Measurements from ENCODE around the gene MPHOSPH9. TPM values are rescaled to one million over a fixed set of nuclear protein-coding genes. Genes with fewer than 3 reads are reported as not detected.
"Not testable (repeated sequence)": the region's sequence is repeated elsewhere in the genome, so short reads cannot be mapped to it uniquely, and the experiment has no call there.

The MPHOSPH9 gene
- total RNA-seq, 4 donors from 2014 or later: 21.3 to 124 (median 75.1) TPM

DNA sequence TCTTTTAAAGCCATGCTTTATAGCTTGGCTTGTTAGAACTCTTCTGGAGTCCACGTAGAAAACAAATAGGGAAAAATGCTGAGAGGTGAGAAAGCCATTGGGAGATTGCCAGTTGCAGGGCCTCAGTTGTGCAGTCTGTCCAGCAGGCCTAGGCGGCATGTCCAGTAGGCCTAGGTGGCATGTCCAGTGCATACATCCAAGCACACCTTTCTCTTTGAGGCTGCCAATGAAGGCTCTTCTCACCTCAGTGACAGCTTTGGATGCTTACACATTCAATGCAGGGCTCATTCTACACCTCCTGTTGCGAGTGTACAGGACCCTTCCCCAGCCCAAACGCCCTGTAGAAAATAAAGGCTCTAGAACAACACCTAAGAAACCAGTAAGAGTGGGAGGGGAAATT, 25.7 kb upstream of the MPHOSPH9 start:
- intact Hi-C loops (cut with DNase I; ENCODE audit: low total_unique reads): no loop called here
- H3K4me3 ChIP-seq: no peak overlapping the region
- no peaks in the 10 kb centered on the region for H3K9me3 ChIP-seq
- no peak for TF ChIP-seq CTCF (IDR thresholded peaks at IDR 0.05)
- TF ChIP-seq POLR2A (IDR thresholded peaks at IDR 0.05): no peak
- DNase-seq: no peak
- no peak overlapping the region for H3K27ac ChIP-seq
- peaks cover 0 to 3% of the 10 kb centered on the region in 2 donors for H3K4me1 ChIP-seq
- no peaks in the 10 kb centered on the region for H3K36me3 ChIP-seq
- no peaks in the 10 kb centered on the region for H3K27me3 ChIP-seq

DNA sequence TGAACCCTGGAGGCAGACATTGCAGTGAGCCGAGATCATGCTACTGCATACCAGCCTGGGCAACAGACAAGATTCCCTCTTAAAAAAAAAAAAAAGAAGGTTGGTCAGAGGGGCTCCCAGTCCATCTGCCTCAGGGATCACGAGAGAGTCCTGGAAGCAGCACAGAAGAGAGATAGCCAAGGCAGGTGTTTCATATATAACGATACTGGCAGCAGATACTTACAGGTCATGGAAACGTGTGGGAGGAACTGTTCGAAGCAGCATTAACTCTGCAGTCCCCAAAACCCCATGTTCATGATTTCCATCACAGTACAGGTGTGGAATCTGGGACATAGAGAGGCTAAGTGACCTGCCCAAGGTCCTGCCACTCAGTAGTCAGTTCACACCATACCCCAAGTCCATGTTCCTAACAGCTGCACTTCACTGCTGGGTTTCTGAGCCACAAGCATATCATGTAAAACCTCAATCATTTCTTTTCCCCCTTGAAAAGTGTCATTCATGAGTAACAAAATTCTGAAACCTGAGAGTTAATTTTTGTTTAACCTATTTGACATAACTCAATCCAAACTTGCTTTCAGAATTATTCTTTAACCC, 22.0 kb upstream of the MPHOSPH9 start:
- TF ChIP-seq CTCF (IDR thresholded peaks at IDR 0.05) (no peak), POLR2A (IDR thresholded peaks at IDR 0.05) (no peak)
- peak overlapping the region; percentile 20 to 51 for H3K27ac ChIP-seq
- H3K9me3 ChIP-seq: no peaks in the 10 kb centered on the region
- no peak overlapping the region for H3K4me3 ChIP-seq
- peaks cover 3 to 10% of the 10 kb centered on the region in 2 donors for H3K4me1 ChIP-seq
- H3K27me3 ChIP-seq: no peaks in the 10 kb centered on the region
- intact Hi-C loops (cut with DNase I; ENCODE audit: low total_unique reads): no loop called here
- H3K36me3 ChIP-seq: no peaks in the 10 kb centered on the region
- no peak for DNase-seq

DNA sequence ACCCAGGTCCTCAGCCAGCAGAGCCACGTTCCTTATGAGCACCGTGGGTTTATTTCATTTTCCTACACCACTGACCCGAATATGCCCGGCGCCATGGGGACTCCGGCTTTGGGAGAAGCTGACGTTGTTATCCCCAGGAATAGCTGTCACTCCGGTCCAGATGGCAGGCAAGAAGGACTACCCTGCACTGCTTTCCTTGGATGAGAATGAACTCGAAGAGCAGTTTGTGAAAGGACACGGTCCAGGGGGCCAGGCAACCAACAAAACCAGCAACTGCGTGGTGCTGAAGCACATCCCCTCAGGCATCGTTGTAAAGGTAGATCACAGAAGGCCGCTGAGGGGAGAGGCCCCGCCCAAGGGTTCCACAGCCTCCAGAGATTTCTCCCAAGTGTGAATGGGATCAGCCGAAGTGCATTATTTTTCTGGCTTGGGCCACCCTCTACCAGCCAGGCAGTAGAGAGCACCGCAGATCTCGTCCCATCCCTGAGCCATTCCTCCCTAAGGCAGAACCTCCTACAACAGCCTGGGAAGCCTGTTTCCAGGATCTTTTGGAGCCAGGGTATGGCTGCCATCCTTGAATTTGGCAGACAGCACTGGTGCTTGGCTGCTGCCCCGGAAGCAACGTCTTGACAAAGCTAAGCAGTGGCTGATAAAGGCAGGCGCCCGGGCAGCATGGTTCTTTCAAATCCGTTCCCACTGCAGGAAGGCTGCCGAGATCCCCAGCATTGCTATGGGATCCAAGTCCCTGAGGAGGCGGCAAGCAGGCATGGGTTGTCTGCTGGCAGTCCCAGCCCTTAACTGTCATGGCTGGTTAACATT, 20.9 kb upstream of the MPHOSPH9 start:
- H3K27ac ChIP-seq: peak overlapping the region; percentile 20 to 51
- peaks cover 3 to 10% of the 10 kb centered on the region in 2 donors for H3K4me1 ChIP-seq
- intact Hi-C loops (cut with DNase I; ENCODE audit: low total_unique reads): no loop called here
- no peaks in the 10 kb centered on the region for H3K27me3 ChIP-seq
- H3K36me3 ChIP-seq: no peaks in the 10 kb centered on the region
- no peak for DNase-seq
- no peak overlapping the region for H3K4me3 ChIP-seq
- TF ChIP-seq POLR2A (IDR thresholded peaks at IDR 0.05) (no peak), CTCF (IDR thresholded peaks at IDR 0.05) (no peak)
- no peaks in the 10 kb centered on the region for H3K9me3 ChIP-seq

DNA sequence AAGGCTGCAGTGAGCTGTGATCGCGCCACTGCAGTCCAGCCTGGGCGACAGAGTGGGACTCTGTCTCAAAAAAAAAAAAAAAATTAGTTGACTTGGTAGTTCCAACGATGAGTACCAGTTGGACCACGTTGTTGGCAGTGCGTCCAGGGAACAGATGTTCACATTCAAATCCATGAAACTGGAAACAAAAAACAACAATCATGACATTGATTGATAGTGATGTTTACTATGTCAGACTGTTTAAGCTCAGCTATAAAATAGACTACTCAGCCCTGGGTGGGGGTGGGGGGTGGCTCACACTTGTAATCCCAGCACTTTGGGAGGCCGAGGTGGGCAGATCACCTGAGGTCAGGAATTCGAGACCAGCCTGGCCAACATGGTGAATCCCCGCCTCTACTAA, 19.4 kb upstream of the MPHOSPH9 start:
- Histone ChIP-seq H3K4me1 (peaks cover 3 to 10% of the 10 kb centered on the region in 2 donors), H3K27ac (peak overlapping the region; percentile 63 to 68)
- H3K4me3 ChIP-seq; H3K36me3 ChIP-seq; H3K27me3 ChIP-seq; DNase-seq; H3K9me3 ChIP-seq; intact Hi-C loops (cut with DNase I; ENCODE audit: low total_unique reads): not testable (repeated sequence)

DNA sequence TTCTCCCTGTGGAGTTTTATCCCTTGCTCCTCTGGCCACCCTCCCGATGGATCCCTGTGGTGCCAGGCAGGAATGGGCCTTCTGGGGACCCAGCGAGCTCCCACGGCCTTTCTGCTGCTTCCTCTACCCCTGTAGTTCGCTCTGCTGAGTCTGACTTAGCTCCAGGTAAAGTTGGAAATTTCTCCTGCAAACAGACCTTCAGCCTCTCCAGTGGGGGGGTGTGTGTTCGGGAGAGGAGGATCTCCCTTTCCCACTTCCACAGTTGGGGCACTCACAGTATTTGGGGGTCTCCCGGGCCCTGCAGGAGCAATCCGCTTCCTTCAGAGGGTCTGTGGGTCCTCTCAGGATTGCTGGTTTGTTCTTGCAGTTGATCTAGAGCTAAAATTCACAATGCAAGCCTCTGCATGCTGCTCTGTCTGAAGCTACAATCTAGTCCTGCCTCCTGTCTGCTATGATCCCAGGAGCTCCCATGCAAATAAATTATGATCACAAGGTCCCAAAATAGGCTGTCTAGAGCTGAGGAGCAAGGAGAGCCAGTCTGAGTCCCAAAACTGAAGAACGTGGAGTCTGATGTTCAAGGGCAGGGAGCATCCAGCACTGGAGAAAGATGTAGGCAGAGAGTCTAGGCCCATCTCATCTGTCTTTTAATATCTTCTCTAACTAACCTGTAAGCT, 18.6 kb upstream of the MPHOSPH9 start:
- Histone ChIP-seq H3K4me3 (no peak overlapping the region), H3K36me3 (no peaks in the 10 kb centered on the region), H3K4me1 (peaks cover 3 to 10% of the 10 kb centered on the region in 2 donors), H3K27ac (peak overlapping the region; percentile 63 to 68), H3K27me3 (no peaks in the 10 kb centered on the region), H3K9me3 (no peaks in the 10 kb centered on the region)
- TF ChIP-seq CTCF (IDR thresholded peaks at IDR 0.05) (no peak), POLR2A (IDR thresholded peaks at IDR 0.05) (no peak)
- intact Hi-C loops (cut with DNase I; ENCODE audit: low total_unique reads): no loop called here
- no peak for DNase-seq

All from uterus (tissue), 4 donors.